ENCODE data around the gene THBS2. TPM values are rescaled to one million over a fixed set of nuclear protein-coding genes. Genes with fewer than 3 reads are reported as not detected.

Gene THBS2
- total RNA-seq, 1 experiment from 2014 or later: 0.39 TPM

DNA sequence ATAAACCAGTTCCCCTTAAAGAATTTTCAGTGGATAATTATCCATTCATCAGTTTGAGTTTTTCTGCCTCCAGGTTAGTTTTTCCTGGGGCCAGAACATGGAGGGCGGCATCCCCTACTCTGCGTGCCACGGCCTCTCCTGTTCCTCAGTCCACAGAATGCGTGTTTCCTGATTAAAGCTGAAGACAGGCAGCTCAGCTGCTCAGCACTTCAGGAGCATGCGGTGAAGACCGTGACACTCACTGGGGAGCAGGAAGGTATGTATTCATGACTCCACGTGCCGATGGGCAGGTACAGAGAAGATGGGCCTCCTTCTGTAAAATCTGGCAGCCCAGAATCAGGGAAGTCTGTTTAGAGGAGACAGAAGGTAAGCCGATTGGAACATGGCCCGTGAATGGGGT is 2.0 kb upstream of the THBS2 start:
- DNase-seq (ENCODE audit: low read depth, low spot score): no peak
- no peak overlapping the region for H3K4me3 ChIP-seq (replicated peaks in 1 of 2; ENCODE audit: low read depth in 1 of 2, low read length in 2 of 2)
- H3K9me3 ChIP-seq (ENCODE audit: control insufficient read depth in 1 of 2, insufficient read depth in 1 of 2, low read depth in 1 of 2, low read length in 2 of 2): no peaks in the 10 kb centered on the region
- H2AFZ ChIP-seq (ENCODE audit: low read depth, low read length, poor library complexity, severe bottlenecking): no peak overlapping the region
- no peaks in the 10 kb centered on the region for H3K79me2 ChIP-seq (ENCODE audit: insufficient read depth, low read length)
- TF ChIP-seq ZNF274 (IDR thresholded peaks at IDR 0.05; ENCODE audit: low read depth, low read length) (no peak), CBX3 (IDR thresholded peaks at IDR 0.05; ENCODE audit: low read depth) (no peak), FOSL1 (IDR thresholded peaks at IDR 0.05; ENCODE audit: low read depth) (no peak), MAX (IDR thresholded peaks at IDR 0.05) (no peak), SRF (IDR thresholded peaks at IDR 0.05; ENCODE audit: low read depth) (no peak), ZFX (IDR thresholded peaks at IDR 0.05) (no peak), SIN3A (IDR thresholded peaks at IDR 0.05; ENCODE audit: low read depth) (no peak), EZH2phosphoT487 (IDR thresholded peaks at IDR 0.05; ENCODE audit: borderline replicate concordance) (no peak), CEBPB (IDR thresholded peaks at IDR 0.05; ENCODE audit: low read depth) (no peak), JUND (IDR thresholded peaks at IDR 0.05) (no peak), ZBTB33 (IDR thresholded peaks at IDR 0.05; ENCODE audit: extremely low read depth, insufficient replicate concordance, low read length) (no peak), POLR2AphosphoS5 (IDR thresholded peaks at IDR 0.05; ENCODE audit: low read depth, low read length) (no peak), EZH2 (IDR thresholded peaks at IDR 0.05) (no peak), EGR1 (IDR thresholded peaks at IDR 0.05; ENCODE audit: low read depth) (no peak), YY1 (IDR thresholded peaks at IDR 0.05; ENCODE audit: extremely low read depth, insufficient replicate concordance, low read depth, low read length) (no peak), POLR2A (IDR thresholded peaks at IDR 0.05; ENCODE audit: borderline replicate concordance, extremely low read depth, insufficient read depth, insufficient read length) (no peak), CTCF (IDR thresholded peaks at IDR 0.05 in 2 of 3, conservative IDR thresholded peaks at IDR 0.05 in 1 of 3; ENCODE audit: borderline replicate concordance in 1 of 3, insufficient read depth in 1 of 3, low read depth in 2 of 3, low read length in 2 of 3) (no peak), TCF7L2 (IDR thresholded peaks at IDR 0.05; ENCODE audit: borderline replicate concordance, extremely low read depth, insufficient read depth, insufficient read length) (no peak)
- TF ChIP-seq, protein P1, sequence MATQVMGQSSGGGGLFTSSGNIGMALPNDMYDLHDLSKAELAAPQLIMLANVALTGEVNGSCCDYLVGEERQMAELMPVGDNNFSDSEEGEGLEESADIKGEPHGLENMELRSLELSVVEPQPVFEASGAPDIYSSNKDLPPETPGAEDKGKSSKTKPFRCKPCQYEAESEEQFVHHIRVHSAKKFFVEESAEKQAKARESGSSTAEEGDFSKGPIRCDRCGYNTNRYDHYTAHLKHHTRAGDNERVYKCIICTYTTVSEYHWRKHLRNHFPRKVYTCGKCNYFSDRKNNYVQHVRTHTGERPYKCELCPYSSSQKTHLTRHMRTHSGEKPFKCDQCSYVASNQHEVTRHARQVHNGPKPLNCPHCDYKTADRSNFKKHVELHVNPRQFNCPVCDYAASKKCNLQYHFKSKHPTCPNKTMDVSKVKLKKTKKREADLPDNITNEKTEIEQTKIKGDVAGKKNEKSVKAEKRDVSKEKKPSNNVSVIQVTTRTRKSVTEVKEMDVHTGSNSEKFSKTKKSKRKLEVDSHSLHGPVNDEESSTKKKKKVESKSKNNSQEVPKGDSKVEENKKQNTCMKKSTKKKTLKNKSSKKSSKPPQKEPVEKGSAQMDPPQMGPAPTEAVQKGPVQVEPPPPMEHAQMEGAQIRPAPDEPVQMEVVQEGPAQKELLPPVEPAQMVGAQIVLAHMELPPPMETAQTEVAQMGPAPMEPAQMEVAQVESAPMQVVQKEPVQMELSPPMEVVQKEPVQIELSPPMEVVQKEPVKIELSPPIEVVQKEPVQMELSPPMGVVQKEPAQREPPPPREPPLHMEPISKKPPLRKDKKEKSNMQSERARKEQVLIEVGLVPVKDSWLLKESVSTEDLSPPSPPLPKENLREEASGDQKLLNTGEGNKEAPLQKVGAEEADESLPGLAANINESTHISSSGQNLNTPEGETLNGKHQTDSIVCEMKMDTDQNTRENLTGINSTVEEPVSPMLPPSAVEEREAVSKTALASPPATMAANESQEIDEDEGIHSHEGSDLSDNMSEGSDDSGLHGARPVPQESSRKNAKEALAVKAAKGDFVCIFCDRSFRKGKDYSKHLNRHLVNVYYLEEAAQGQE (IDR thresholded peaks at IDR 0.05; ENCODE audit: low read depth): no peak
- intact Hi-C loops (cut with micrococcal nuclease): no loop called here
- ChIA-PET POLR2A (no interaction called here), RAD21 (ENCODE audit: low non-redundant PET in 1 of 2, low total read pairs in 2 of 2, uncharacterized antibody in 2 of 2, unreplicated experiment in 2 of 2) (no interaction called here), CTCF (no interaction called here)
- peaks cover 0 to 4% of the 10 kb centered on the region in 2 experiments; a peak in 3 of 4 replicates for H3K4me1 ChIP-seq (ENCODE audit: control insufficient read depth in 1 of 2, insufficient read depth in 2 of 2, low read length in 2 of 2)
- H3K36me3 ChIP-seq (ENCODE audit: control insufficient read depth in 1 of 2, insufficient read depth in 2 of 2, low read length in 2 of 2): no peaks in the 10 kb centered on the region
- H3K9ac ChIP-seq (ENCODE audit: low read length): no peak overlapping the region
- H3K4me2 ChIP-seq (ENCODE audit: low read length): no peak overlapping the region
- no peaks in the 10 kb centered on the region for H3K27me3 ChIP-seq (ENCODE audit: insufficient read depth, low read length)
- BruUV-seq (replicated peaks): no TSS peak
- no peak for ATAC-seq
- H3K27ac ChIP-seq (ENCODE audit: low read depth, low read length): no peak overlapping the region
- no peaks in the 10 kb centered on the region for H4K20me1 ChIP-seq (ENCODE audit: insufficient read depth)
- H3K9me2 ChIP-seq (ENCODE audit: insufficient read depth): no peaks in the 10 kb centered on the region

Data from HCT116 (cell line).